GM12891 (cell line): Measurements from ENCODE around the gene PAXIP1.

Experiments
- POLR2A ChIP-seq: IDR thresholded peaks from 2 replicates; pipeline ENCODE4 v1.6.1; 2011; ENCODE audit warnings: low read depth, low read length, control low read depth
- POLR2AphosphoS5 ChIP-seq: IDR thresholded peaks from 2 replicates; pipeline ENCODE4 v1.6.1; 2011; ENCODE audit warnings: low read depth, low read length, control low read depth

DNA sequence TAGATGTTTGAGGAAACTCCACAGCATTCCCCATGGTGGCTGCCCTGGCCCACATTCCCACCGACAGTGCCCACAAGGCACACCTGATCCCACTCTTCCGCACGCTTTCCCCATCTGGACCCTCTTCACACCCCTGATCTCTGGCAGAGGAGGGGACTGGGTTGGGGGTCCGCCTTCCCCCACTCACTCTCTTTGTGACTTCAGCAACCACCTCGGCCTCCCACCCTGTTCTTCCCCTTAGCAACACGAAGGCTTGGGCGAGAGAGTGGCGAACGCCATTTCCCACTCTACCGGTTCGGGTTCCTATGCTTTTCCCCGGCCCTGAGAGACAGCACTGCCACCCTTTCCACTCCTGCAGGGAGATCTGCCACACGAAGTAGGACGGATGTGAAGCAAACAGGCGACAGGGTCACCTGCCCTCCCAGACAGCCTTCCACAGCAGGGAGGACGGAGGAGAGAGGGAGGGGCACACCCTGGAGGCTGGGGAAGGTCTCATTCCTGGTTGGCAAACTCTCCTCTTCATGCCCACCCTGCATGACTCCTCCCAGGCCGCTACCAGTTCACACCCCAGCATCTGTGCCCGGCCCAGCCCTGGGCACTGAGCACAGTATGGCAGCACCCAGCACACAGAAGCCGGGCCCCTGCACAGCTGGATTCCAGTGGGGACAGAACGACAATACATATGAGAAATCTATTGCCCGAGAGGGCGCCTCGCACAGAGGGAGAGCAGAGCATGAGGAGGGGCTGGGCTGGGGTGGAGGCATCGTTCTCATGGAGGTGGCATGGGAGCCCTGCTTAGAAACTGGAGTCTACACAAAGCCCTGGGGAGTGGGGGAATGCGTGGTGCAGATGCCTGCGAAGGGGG lies 93.5 kb downstream of the PAXIP1 start:
- TF ChIP-seq POLR2A (no peak), POLR2AphosphoS5 (no peak)
